GM19438 (cell line): Measurements from ENCODE around the gene OR2D3.
"Not testable (repeated sequence)": the region's sequence is repeated elsewhere in the genome, so short reads cannot be mapped to it uniquely, and the experiment has no call there.

Experiments used
- ATAC-seq: cut with Tn5 transposase; IDR thresholded peaks from one replicate; pipeline ENCODE4 v1.9.1; 2021; ENCODE audit warnings: low read depth; ENCODE audit not compliant: unreplicated experiment

The OR2D3 gene

GRCh38 chr11:6920702-6921101 is at the start of gene OR2D3:
TSS of gene OR2D3 (plus strand) at chr11:6921002. CDS start at chr11:6921002, 0 bp downstream.
- ATAC-seq: no peak

- ATAC-seq: no peak
These were observed 49.5 kb upstream of the OR2D3 start for GRCh38 chr11:6871278-6871677.

- no peak for ATAC-seq
These were observed 45.0 kb upstream of the OR2D3 start for GRCh38 chr11:6875761-6876160.

GRCh38 chr11:6876325-6876724 is 44.5 kb upstream of the OR2D3 start, which contains the start of gene OR10A4:
TSS of gene OR10A4 (plus strand) at chr11:6876625. CDS start at chr11:6876648, 23 bp downstream.
- ATAC-seq: no peak

GRCh38 chr11:6876914-6877313 is 43.9 kb upstream of the OR2D3 start:
- ATAC-seq: no peak

- ATAC-seq: no peak
These were observed 38.1 kb upstream of the OR2D3 start for GRCh38 chr11:6882751-6883150.

GRCh38 chr11:6887711-6888110 is 33.1 kb upstream of the OR2D3 start:
- ATAC-seq: not testable (repeated sequence)

- no peak for ATAC-seq
These were observed 32.0 kb upstream of the OR2D3 start for GRCh38 chr11:6888830-6889229.

- ATAC-seq: no peak
These were observed 31.0 kb upstream of the OR2D3 start for GRCh38 chr11:6889835-6890234.

- ATAC-seq: no peak
These were observed 28.4 kb upstream of the OR2D3 start, which contains the start of gene OR2D2 for GRCh38 chr11:6892400-6892799. TSS of gene OR2D2 (minus strand) at chr11:6892500. CDS start at chr11:6892500, 0 bp downstream.

- ATAC-seq: no peak
These were observed 26.7 kb upstream of the OR2D3 start for GRCh38 chr11:6894097-6894496.

GRCh38 chr11:6895010-6895409 is 25.8 kb upstream of the OR2D3 start:
- ATAC-seq: peak; percentile 72

GRCh38 chr11:6898911-6899310 is 21.9 kb upstream of the OR2D3 start:
- ATAC-seq: no peak

GRCh38 chr11:6900327-6900999 is 20.3 kb upstream of the OR2D3 start:
- ATAC-seq: no peak

GRCh38 chr11:6904804-6905203 is 16.0 kb upstream of the OR2D3 start:
- ATAC-seq: not testable (repeated sequence)

- ATAC-seq: no peak
These were observed 9.4 kb upstream of the OR2D3 start for GRCh38 chr11:6911378-6911777.

GRCh38 chr11:6911948-6912347 is 8.9 kb upstream of the OR2D3 start:
- ATAC-seq: no peak

GRCh38 chr11:6919698-6920097 is 1.1 kb upstream of the OR2D3 start:
- ATAC-seq: no peak

GRCh38 chr11:6925007-6925577 is 4.3 kb downstream of the OR2D3 start:
- ATAC-seq: no peak

- ATAC-seq: peak; percentile 1
These were observed 4.9 kb downstream of the OR2D3 start for GRCh38 chr11:6925636-6926207.

GRCh38 chr11:6926208-6927029 is 5.6 kb downstream of the OR2D3 start, which contains the start of gene ZNF215:
TSS of gene ZNF215 (plus strand) at chr11:6926426. CDS start at chr11:6932273, 5,847 bp downstream.
- peak; percentile 68 for ATAC-seq
